HuH-7.5 (cell line): ENCODE measurements around the gene BLVRB.

Source experiments
- DNase-seq: peaks from one replicate; pipeline ENCODE4 v3.0.0; 2011; ENCODE audit warnings: low spot score

Gene BLVRB

DNA sequence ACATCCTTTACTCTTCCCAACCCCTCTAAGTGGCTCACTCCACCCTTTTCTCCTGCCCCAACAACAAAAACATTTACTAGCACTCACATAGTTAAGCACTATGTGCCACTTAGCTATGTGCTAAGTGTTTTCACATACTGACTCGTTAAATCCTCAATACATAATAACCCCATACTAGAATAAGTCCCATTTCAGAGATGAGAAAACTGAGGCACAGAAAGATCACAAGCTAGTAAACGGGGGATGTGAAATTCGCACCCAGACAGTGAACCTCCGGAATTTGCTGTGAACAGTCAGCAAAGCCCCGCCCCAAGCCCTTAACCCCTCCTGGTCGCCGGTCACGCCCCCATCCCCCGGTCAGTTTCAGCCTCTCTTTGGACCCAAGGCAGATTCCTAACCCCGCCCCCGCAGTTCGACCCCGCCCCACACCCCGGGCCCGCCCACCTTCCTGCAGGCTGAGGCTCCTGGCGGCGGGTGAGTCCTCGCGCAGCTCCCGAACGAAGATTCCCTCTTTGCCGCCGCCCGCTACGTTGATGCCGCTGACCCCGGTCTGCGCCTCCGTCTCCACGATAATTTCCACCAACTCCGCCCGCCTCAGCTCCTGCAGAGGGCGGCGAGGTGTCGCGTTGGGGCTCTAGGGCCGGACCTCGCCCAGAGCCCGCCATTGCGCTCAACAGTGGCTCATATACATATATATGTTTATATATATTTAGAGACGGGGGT lies 62.1 kb downstream of the BLVRB start:
- DNase-seq = peak; percentile 98

DNA sequence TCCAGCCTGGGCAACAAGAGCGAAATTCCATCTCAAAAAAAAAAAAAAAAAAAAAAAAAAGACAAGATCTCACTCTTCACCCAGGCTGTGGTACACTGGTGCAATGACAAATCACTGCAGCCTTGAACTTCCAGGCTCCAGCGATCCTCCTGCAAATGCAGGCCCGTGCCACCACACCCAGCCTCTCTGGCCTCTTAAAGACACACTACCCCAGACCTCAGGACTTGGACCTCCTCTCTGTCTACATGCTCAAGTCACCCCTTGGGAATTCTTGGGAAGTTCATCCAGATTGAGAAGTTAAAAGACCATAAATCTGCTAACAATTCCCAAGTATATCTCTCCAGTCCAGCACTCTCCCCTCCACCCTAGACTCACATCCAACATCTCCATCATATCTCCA lies 65.0 kb downstream of the BLVRB start:
- DNase-seq = no peak

DNA sequence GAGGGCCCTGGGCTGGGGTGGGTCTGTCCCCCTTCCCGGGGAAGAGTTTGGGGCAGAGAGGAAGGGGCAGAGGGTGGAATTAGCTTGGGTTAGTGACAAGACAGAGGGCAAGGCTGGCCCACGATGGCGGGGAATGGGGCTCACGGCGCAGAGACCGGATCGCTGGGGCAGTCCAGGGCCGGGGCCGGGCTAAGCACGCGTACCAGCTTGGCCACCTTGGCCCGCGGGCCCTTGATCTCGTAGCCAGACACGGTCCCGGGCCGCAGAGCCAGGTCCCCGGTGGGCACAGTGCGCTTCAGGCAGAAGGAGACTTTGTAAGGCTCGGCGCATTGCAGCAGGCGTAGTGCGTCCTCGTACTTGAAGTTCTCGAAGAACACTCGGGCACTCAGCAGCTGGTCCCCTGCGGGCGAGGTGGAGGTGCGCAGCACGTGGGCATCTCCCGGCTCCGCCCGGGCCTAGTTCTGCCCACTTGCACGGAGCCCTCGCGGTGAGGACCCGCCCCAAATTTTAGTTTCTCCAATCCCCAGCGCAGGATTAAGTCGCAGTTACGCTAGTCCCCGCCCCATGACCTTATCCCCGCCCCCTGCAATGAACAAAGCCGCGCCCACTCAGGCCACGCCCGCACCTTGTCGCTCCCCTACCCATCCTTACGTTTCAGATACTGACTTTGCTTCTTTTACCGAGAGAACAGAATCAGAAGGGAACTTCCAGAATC lies 67.0 kb downstream of the BLVRB start:
- no peak for DNase-seq
